HCT116 (cell line): Measurements from ENCODE around the gene LNP1. TPM values are rescaled to one million over a fixed set of nuclear protein-coding genes. Genes with fewer than 3 reads are reported as not detected.
A peak's percentile ranks its signal among the peaks of the same experiment; 100 is the strongest.

Experiments
- ATAC-seq: fragments of 200-7000 bp; cut with Tn5 transposase; 2 replicates; pipeline ENCODE4 v1.9.1; 2020; ENCODE audit warnings: mild to moderate bottlenecking, moderate library complexity
- BruUV-seq: library from RNA; stranded (reverse); fragments of 400-500 nt; replicated peaks from 2 replicates; lab custom pipeline; 2021; lab: Mats Ljungman, UMichigan
- CTCF ChIA-PET: fragments of 300-600 bp; sonication (Branson Sonifier 250); formaldehyde crosslinking; loops from one replicate; lab custom pipeline; 2021; ENCODE audit warnings: antibody characterized with exemption; lab: Charles Lee
- POLR2A ChIA-PET: fragments of 300-600, 350-600 bp; sonication (Branson Sonifier 250); formaldehyde crosslinking; loops from one replicate; lab custom pipeline; 2021; ENCODE audit warnings: antibody characterized with exemption; lab: Charles Lee
- RAD21 ChIA-PET, 2 experiments: fragments of 300-600 bp; sonication (Branson Sonifier 250); formaldehyde crosslinking; loops; one replicate each; lab custom pipeline; 2023; ENCODE audit warnings: low total read pairs in 2 of 2; ENCODE audit not compliant: uncharacterized antibody in 2 of 2, unreplicated experiment in 2 of 2, low non-redundant PET in 1 of 2; lab: Charles Lee
- DNase-seq: peaks from one replicate; pipeline ENCODE4 v3.0.0-alpha.2; 2010; ENCODE audit warnings: low read depth, low spot score
- H2AFZ ChIP-seq: fragments of 200-600 bp; shearing (Covaris generic), sonication (generic); 2 replicates; pipeline ENCODE4 v1.6.1; 2017; ENCODE audit warnings: low read depth, mixed run types, mixed read lengths, antibody characterized with exemption, low read length; ENCODE audit not compliant: poor library complexity, severe bottlenecking
- H3K27ac ChIP-seq: 2 replicates; pipeline ENCODE4 v1.5.1; 2012; ENCODE audit warnings: low read depth, low read length
- H3K27me3 ChIP-seq: fragments of 200-600 bp; sonication (generic); 2 replicates; pipeline ENCODE4 v1.6.1; 2016; ENCODE audit warnings: mixed run types, low read length, mixed read lengths; ENCODE audit not compliant: insufficient read depth
- H3K36me3 ChIP-seq, 2 experiments: fragments of 200-500 bp in 1 of 2; fragments of 200-600 bp in 1 of 2; sonication (Bioruptor generic) in 1 of 2; sonication (generic) in 1 of 2; 2 replicates each; pipeline versions ENCODE4 v1.5.1 to v1.6.1; 2014 to 2016; ENCODE audit warnings: low read length in 2 of 2, inconsistent platforms in 1 of 2, mixed read lengths in 1 of 2, mixed run types in 1 of 2; ENCODE audit not compliant: insufficient read depth in 2 of 2, control insufficient read depth in 1 of 2
- H3K4me1 ChIP-seq, 2 experiments: fragments of 200-600 bp in 1 of 2; sonication (generic) in 1 of 2; 2 replicates each; pipeline versions ENCODE4 v1.5.1 to v1.6.1; 2012 to 2017; ENCODE audit warnings: low read length in 2 of 2, inconsistent platforms in 1 of 2, mild to moderate bottlenecking in 1 of 2, mixed read lengths in 1 of 2, mixed run types in 1 of 2, moderate library complexity in 1 of 2; ENCODE audit not compliant: insufficient read depth in 2 of 2, control insufficient read depth in 1 of 2
- H3K4me2 ChIP-seq: fragments of 200-600 bp; sonication (generic); 2 replicates; pipeline ENCODE4 v1.6.1; 2017; ENCODE audit warnings: mixed run types, low read length, mixed read lengths
- H3K4me3 ChIP-seq, 2 experiments: fragments of 200-600 bp in 1 of 2; sonication (generic) in 1 of 2; replicated peaks in 1 of 2; 2 replicates each; pipeline ENCODE4 v1.5.1; 2011 to 2016; ENCODE audit warnings: low read length in 2 of 2, control low read depth in 1 of 2, low read depth in 1 of 2, mild to moderate bottlenecking in 1 of 2, mixed read lengths in 1 of 2, mixed run types in 1 of 2
- H3K79me2 ChIP-seq: fragments of 200-600 bp; sonication (generic); 2 replicates; pipeline ENCODE4 v1.6.1; 2017; ENCODE audit warnings: mild to moderate bottlenecking, mixed run types, low read length, moderate library complexity, mixed read lengths; ENCODE audit not compliant: insufficient read depth
- H3K9ac ChIP-seq: fragments of 200-600 bp; sonication (generic); 2 replicates; pipeline ENCODE4 v1.6.1; 2016; ENCODE audit warnings: low read length, mixed read lengths
- H3K9me2 ChIP-seq: fragments of 200-600 bp; sonication (generic), shearing (Covaris generic); 2 replicates; pipeline ENCODE4 v1.6.1; 2017; ENCODE audit warnings: mixed run types, mild to moderate bottlenecking, moderate library complexity; ENCODE audit not compliant: insufficient read depth
- H3K9me3 ChIP-seq, 2 experiments: fragments of 200-500 bp in 1 of 2; fragments of 200-600 bp in 1 of 2; sonication (Bioruptor generic) in 1 of 2; sonication (generic) in 1 of 2; 2 replicates each; pipeline ENCODE4 v1.6.1; 2014 to 2017; ENCODE audit warnings: low read length in 2 of 2, mixed read lengths in 2 of 2, inconsistent platforms in 1 of 2, low read depth in 1 of 2, mild to moderate bottlenecking in 1 of 2, mixed run types in 1 of 2, moderate library complexity in 1 of 2; ENCODE audit not compliant: control insufficient read depth in 1 of 2, insufficient read depth in 1 of 2
- H4K20me1 ChIP-seq: fragments of 200-600 bp; sonication (generic), shearing (Covaris generic); 2 replicates; pipeline ENCODE4 v1.6.1; 2017; ENCODE audit warnings: mixed run types, mild to moderate bottlenecking, moderate library complexity; ENCODE audit not compliant: insufficient read depth
- ELF1 ChIP-seq: IDR thresholded peaks from 2 replicates; pipeline ENCODE4 v1.6.1; 2012; ENCODE audit warnings: low read depth, borderline replicate concordance
- FOSL1 ChIP-seq: IDR thresholded peaks from 2 replicates; pipeline ENCODE4 v1.6.1; 2012; ENCODE audit warnings: low read depth
- RAD21 ChIP-seq: IDR thresholded peaks from 2 replicates; pipeline ENCODE4 v1.6.1; 2012; ENCODE audit warnings: low read depth, mild to moderate bottlenecking
- YY1 ChIP-seq: IDR thresholded peaks from 2 replicates; pipeline ENCODE4 v1.6.1; 2011; ENCODE audit warnings: low read length, low read depth, moderate library complexity, mild to moderate bottlenecking; ENCODE audit not compliant: insufficient replicate concordance; ENCODE audit errors: extremely low read depth
- ZFX ChIP-seq: fragments of 450-650 bp; IDR thresholded peaks from 2 replicates; pipeline ENCODE4 v1.6.1; 2017
- ZNF274 ChIP-seq: fragments of 200-500 bp; sonication (Bioruptor generic); IDR thresholded peaks from 2 replicates; pipeline ENCODE4 v1.6.1; 2014; ENCODE audit warnings: mild to moderate bottlenecking, low read depth, low read length, inconsistent platforms
- intact Hi-C: fragments of 100-400 bp; cut with micrococcal nuclease; formaldehyde crosslinking; loops from 2 replicates; pipeline ENCODE4 v1.10.0; 2022
- total RNA-seq: library from RNA; stranded (reverse); gene quantifications from one replicate; pipeline ENCODE4 v1.2.1, GENCODE V29; 2021; ENCODE audit not compliant: unreplicated experiment
- TF ChIP-seq, protein P1 (sequence below): IDR thresholded peaks from 2 replicates; pipeline ENCODE4 v1.6.1; 2012; ENCODE audit warnings: low read depth
- TF ChIP-seq, protein P2 (sequence below): IDR thresholded peaks from 2 replicates; pipeline ENCODE4 v1.6.1; 2011; ENCODE audit warnings: mild to moderate bottlenecking, low read length, moderate library complexity; ENCODE audit not compliant: insufficient replicate concordance; ENCODE audit errors: extremely low read depth
- TF ChIP-seq, protein P3 (sequence below): IDR thresholded peaks from 2 replicates; pipeline ENCODE4 v1.6.1; 2012

The LNP1 gene
- total RNA-seq, 1 experiment from 2014 or later, result 1.6 TPM

DNA sequence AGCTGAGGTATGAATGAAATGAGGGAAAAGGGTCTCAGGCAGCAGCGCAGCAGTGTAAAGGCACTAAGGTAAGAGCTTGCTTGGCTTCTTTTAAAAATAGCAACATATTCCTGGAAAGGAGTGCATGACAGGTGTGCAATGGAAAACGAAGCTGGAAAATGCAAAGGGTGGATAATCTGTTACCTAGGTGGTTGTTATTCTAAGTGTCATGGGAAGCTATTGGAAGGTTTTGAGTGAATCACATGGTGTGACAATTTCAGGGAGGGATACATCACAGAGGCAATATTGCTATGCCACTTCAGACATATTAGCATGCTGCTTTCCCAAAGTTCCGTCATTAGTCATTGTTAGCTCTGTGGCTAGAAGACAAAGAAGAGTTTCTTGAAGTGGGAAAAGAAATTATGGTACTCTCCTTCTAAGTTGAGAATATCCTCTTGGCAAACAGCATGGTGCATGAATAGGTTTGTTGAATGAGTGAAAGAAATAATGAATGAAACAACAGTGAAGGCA, 62.4 kb downstream of the LNP1 start:
- CTCF ChIA-PET, result interaction anchor here (1.2 to 4.8 kb wide), 10 partner anchors 11 to 733 kb away, joined by 3 to 107 read pairs (median 15); no protein-coding TSS in a partner anchor
- Histone ChIP-seq H2AFZ (peak overlapping the region; percentile 73), H3K9me2 (no peaks in the 10 kb centered on the region), H3K4me1 (peaks cover 0 to 4% of the 10 kb centered on the region in 2 experiments; a peak in 1 of 4 replicates), H3K4me2 (no peak overlapping the region), H3K9ac (no peak overlapping the region), H3K79me2 (no peaks in the 10 kb centered on the region), H4K20me1 (no peaks in the 10 kb centered on the region), H3K9me3 (peaks cover 3 to 7% of the 10 kb centered on the region in 2 experiments; a peak in 1 of 4 replicates), H3K36me3 (no peaks in the 10 kb centered on the region), H3K27me3 (no peaks in the 10 kb centered on the region), H3K27ac (no peak overlapping the region), H3K4me3 (no peak overlapping the region)
- no peak for DNase-seq
- no peak for ATAC-seq
- RAD21 ChIA-PET, result interaction anchor here (1.1 to 2.0 kb wide), 5 partner anchors 127 to 732 kb away, joined by 3 to 16 read pairs (median 5); no protein-coding TSS in a partner anchor
- POLR2A ChIA-PET, result interaction anchor here (1.0 to 1.5 kb wide), 3 partner anchors 12 to 126 kb away, joined by 3 to 5 read pairs (median 3); no protein-coding TSS in a partner anchor
- TF ChIP-seq, protein P1, sequence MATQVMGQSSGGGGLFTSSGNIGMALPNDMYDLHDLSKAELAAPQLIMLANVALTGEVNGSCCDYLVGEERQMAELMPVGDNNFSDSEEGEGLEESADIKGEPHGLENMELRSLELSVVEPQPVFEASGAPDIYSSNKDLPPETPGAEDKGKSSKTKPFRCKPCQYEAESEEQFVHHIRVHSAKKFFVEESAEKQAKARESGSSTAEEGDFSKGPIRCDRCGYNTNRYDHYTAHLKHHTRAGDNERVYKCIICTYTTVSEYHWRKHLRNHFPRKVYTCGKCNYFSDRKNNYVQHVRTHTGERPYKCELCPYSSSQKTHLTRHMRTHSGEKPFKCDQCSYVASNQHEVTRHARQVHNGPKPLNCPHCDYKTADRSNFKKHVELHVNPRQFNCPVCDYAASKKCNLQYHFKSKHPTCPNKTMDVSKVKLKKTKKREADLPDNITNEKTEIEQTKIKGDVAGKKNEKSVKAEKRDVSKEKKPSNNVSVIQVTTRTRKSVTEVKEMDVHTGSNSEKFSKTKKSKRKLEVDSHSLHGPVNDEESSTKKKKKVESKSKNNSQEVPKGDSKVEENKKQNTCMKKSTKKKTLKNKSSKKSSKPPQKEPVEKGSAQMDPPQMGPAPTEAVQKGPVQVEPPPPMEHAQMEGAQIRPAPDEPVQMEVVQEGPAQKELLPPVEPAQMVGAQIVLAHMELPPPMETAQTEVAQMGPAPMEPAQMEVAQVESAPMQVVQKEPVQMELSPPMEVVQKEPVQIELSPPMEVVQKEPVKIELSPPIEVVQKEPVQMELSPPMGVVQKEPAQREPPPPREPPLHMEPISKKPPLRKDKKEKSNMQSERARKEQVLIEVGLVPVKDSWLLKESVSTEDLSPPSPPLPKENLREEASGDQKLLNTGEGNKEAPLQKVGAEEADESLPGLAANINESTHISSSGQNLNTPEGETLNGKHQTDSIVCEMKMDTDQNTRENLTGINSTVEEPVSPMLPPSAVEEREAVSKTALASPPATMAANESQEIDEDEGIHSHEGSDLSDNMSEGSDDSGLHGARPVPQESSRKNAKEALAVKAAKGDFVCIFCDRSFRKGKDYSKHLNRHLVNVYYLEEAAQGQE, result no peak
- TF ChIP-seq RAD21 (no peak), YY1 (no peak), ZNF274 (no peak), FOSL1 (no peak), ELF1 (no peak), ZFX (no peak)
- TF ChIP-seq, protein P2, sequence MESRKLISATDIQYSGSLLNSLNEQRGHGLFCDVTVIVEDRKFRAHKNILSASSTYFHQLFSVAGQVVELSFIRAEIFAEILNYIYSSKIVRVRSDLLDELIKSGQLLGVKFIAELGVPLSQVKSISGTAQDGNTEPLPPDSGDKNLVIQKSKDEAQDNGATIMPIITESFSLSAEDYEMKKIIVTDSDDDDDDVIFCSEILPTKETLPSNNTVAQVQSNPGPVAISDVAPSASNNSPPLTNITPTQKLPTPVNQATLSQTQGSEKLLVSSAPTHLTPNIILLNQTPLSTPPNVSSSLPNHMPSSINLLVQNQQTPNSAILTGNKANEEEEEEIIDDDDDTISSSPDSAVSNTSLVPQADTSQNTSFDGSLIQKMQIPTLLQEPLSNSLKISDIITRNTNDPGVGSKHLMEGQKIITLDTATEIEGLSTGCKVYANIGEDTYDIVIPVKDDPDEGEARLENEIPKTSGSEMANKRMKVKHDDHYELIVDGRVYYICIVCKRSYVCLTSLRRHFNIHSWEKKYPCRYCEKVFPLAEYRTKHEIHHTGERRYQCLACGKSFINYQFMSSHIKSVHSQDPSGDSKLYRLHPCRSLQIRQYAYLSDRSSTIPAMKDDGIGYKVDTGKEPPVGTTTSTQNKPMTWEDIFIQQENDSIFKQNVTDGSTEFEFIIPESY, result no peak
- TF ChIP-seq, protein P3, sequence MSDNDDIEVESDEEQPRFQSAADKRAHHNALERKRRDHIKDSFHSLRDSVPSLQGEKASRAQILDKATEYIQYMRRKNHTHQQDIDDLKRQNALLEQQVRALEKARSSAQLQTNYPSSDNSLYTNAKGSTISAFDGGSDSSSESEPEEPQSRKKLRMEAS, result no peak
- BruUV-seq, result no TSS peak
- intact Hi-C loops, result loop anchor here (1.0 to 10.0 kb wide), 6 partner anchors 127 to 733 kb away; no protein-coding TSS in a partner anchor
